ENCODE measurements around the gene BRCA1. TPM values are rescaled to one million over a fixed set of nuclear protein-coding genes. Genes with fewer than 3 reads are reported as not detected.
A peak's percentile ranks its signal among the peaks of the same experiment; 100 is the strongest.
"Not testable (repeated sequence)": the region's sequence is repeated elsewhere in the genome, so short reads cannot be mapped to it uniquely, and the experiment has no call there.

Gene BRCA1
- total RNA-seq, 1 experiment from 2014 or later = 50.8 TPM

DNA sequence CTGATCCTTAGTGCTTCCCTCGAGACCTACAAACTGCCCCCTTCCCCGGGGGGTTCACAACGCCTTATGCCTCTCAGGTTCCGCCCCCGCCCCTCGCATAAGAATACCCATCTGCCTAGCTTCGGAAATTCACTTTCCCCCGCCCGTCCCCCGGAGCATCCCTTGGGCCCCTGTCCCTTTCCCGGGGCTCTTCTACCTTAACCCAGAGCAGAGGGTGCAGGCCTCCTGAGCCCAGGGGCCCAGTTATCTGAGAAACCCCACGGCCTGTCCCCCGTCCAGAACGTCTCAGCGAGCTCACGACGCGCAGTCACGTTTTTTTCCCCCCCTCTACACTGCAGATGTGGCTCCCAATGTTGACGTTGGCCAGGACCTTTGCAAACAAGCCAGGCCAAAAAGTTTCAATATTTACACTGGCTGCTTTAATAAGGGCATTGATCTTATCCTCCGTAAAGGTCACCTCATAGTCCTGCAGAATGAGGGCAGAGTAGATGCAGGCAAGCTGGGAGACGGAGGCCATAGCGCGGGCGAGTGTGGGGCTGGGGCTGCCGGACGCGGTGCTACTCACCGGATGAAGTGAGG lies 44.5 kb upstream of the BRCA1 start:
- Mint-ChIP-seq H3K4me3 (ENCODE audit: unreplicated experiment) (no peak overlapping the region), H3K27me3 (ENCODE audit: insufficient read depth, unreplicated experiment) (no peaks in the 10 kb centered on the region), H3K9me3 (ENCODE audit: unreplicated experiment) (no peaks in the 10 kb centered on the region), H3K4me1 (ENCODE audit: low read depth, unreplicated experiment) (peaks cover 22% of the 10 kb centered on the region), H3K27ac (ENCODE audit: unreplicated experiment) (no peak overlapping the region), H3K36me3 (ENCODE audit: insufficient read depth, unreplicated experiment) (peaks cover 11% of the 10 kb centered on the region)
- TSS peak; percentile 27 for BruUV-seq (replicated peaks)
- H3K27me3 ChIP-seq (replicated peaks; ENCODE audit: control insufficient read depth, insufficient read depth, low read length) = no peaks in the 10 kb centered on the region
- peak overlapping the region; percentile 59 for H3K4me3 ChIP-seq (ENCODE audit: low read depth, low read length)
- H3K36me3 ChIP-seq (ENCODE audit: control insufficient read depth, insufficient read depth, low read length) = no peaks in the 10 kb centered on the region
- TF ChIP-seq, protein P1, sequence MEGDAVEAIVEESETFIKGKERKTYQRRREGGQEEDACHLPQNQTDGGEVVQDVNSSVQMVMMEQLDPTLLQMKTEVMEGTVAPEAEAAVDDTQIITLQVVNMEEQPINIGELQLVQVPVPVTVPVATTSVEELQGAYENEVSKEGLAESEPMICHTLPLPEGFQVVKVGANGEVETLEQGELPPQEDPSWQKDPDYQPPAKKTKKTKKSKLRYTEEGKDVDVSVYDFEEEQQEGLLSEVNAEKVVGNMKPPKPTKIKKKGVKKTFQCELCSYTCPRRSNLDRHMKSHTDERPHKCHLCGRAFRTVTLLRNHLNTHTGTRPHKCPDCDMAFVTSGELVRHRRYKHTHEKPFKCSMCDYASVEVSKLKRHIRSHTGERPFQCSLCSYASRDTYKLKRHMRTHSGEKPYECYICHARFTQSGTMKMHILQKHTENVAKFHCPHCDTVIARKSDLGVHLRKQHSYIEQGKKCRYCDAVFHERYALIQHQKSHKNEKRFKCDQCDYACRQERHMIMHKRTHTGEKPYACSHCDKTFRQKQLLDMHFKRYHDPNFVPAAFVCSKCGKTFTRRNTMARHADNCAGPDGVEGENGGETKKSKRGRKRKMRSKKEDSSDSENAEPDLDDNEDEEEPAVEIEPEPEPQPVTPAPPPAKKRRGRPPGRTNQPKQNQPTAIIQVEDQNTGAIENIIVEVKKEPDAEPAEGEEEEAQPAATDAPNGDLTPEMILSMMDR (IDR thresholded peaks at IDR 0.05; ENCODE audit: insufficient read depth in 1 of 2, low read depth in 1 of 2, low read length in 1 of 2, severe bottlenecking in 1 of 2, unreplicated experiment in 1 of 2) = no peak
- peaks cover 28% of the 10 kb centered on the region for H3K4me1 ChIP-seq
- ChIA-PET CTCF (interaction anchor here (0.6 to 1.2 kb wide), 7 partner anchors 15 to 315 kb away, joined by 3 to 9 read pairs (median 3); partner anchors contain the start of gene RPL27), POLR2A (interaction anchor here (0.5 to 1.5 kb wide), 6 partner anchors 42 to 171 kb away, joined by 3 to 7 read pairs (median 6); partner anchors contain the start of genes BRCA1, RPL27 and TMEM106A)
- H3K9me3 ChIP-seq = no peaks in the 10 kb centered on the region
- DNase-seq = peak; percentile 38 to 42
- intact Hi-C loops (cut with micrococcal nuclease; ENCODE audit: unreplicated experiment) = loop anchor here (1.0 to 5.0 kb wide), 5 partner anchors 14 to 193 kb away; partner anchors contain the start of genes BRCA1 and VAT1

DNA sequence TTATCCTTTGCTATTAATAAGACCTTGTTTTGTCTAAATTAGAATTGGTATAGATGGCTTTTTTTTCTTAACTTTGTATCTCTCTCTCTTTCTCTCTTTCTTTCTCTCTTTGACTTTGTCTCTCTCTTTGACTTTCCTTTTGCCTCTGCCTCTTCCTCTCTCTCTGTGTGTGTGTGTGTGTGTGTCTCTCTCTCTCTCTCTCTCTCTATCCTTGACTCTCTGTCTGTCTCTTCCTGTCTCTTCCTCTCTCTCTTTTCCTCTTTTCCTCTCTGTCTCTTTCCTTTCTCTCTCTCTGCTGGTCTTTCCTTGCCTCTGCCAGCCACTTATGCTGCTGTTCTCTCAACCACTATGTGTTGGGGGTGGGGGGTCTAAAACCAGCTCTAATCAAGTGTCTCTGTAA lies 40.8 kb upstream of the BRCA1 start:
- H3K9me3 ChIP-seq; H3K27ac Mint-ChIP-seq (ENCODE audit: unreplicated experiment); BruUV-seq (replicated peaks); H3K27me3 ChIP-seq (replicated peaks; ENCODE audit: control insufficient read depth, insufficient read depth, low read length); CTCF ChIA-PET; intact Hi-C loops (cut with micrococcal nuclease; ENCODE audit: unreplicated experiment); H3K27me3 Mint-ChIP-seq (ENCODE audit: insufficient read depth, unreplicated experiment); POLR2A ChIA-PET; DNase-seq; H3K9me3 Mint-ChIP-seq (ENCODE audit: unreplicated experiment); H3K4me3 Mint-ChIP-seq (ENCODE audit: unreplicated experiment); H3K4me3 ChIP-seq (ENCODE audit: low read depth, low read length); H3K36me3 ChIP-seq (ENCODE audit: control insufficient read depth, insufficient read depth, low read length): not testable (repeated sequence)
- peaks cover 18% of the 10 kb centered on the region for H3K4me1 ChIP-seq
- Mint-ChIP-seq H3K4me1 (ENCODE audit: low read depth, unreplicated experiment) (peaks cover 13% of the 10 kb centered on the region), H3K36me3 (ENCODE audit: insufficient read depth, unreplicated experiment) (peaks cover 14% of the 10 kb centered on the region)

DNA sequence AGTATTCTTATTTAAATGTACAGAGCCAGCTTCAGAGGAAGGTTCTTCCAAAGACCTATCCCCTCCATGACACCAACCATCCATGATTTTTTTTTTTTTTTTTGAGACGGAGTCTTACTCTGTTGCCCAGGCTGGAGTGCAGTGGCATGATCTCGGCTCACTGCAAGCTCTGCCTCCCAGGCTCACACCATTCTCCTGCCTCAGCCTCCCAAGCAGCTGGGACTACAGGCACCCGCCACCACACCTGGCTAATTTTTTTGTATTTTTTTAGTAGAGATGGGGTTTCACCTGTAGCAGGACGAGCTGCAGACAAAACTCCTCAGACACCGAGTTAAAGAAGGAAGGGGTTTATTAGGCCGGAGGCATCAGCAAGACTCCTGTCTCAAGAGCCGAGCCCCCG lies 34.8 kb upstream of the BRCA1 start:
- H3K4me1 ChIP-seq = peaks cover 17% of the 10 kb centered on the region
- H3K4me3 ChIP-seq (ENCODE audit: low read depth, low read length); DNase-seq; intact Hi-C loops (cut with micrococcal nuclease; ENCODE audit: unreplicated experiment); CTCF ChIA-PET; H3K9me3 Mint-ChIP-seq (ENCODE audit: unreplicated experiment); H3K36me3 ChIP-seq (ENCODE audit: control insufficient read depth, insufficient read depth, low read length); H3K27me3 ChIP-seq (replicated peaks; ENCODE audit: control insufficient read depth, insufficient read depth, low read length); H3K4me1 Mint-ChIP-seq (ENCODE audit: low read depth, unreplicated experiment); POLR2A ChIA-PET; H3K9me3 ChIP-seq; BruUV-seq (replicated peaks); H3K27ac Mint-ChIP-seq (ENCODE audit: unreplicated experiment); H3K4me3 Mint-ChIP-seq (ENCODE audit: unreplicated experiment); H3K27me3 Mint-ChIP-seq (ENCODE audit: insufficient read depth, unreplicated experiment): not testable (repeated sequence)
- H3K36me3 Mint-ChIP-seq (ENCODE audit: insufficient read depth, unreplicated experiment) = peaks cover 25% of the 10 kb centered on the region

DNA sequence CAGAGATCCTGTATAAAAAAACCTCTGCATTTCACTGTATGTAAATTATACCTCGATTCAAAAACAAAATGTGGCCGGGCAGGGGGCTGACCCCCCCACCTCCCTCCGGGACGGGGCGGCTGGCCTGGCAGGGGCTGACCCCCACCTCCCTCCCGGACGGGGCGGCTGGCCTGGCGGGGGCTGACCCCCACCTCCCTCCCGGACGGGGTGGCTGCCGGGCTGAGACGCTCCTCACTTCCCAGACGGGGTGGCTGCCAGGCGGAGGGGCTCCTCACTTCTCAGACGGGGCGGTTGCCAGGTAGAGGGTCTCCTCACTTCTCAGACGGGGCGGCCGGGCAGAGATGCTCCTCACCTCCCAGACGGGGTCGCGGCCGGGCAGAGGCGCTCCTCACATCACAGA lies 34.1 kb upstream of the BRCA1 start:
- H3K36me3 ChIP-seq (ENCODE audit: control insufficient read depth, insufficient read depth, low read length); H3K27ac Mint-ChIP-seq (ENCODE audit: unreplicated experiment); H3K27me3 ChIP-seq (replicated peaks; ENCODE audit: control insufficient read depth, insufficient read depth, low read length); DNase-seq; H3K4me1 Mint-ChIP-seq (ENCODE audit: low read depth, unreplicated experiment); intact Hi-C loops (cut with micrococcal nuclease; ENCODE audit: unreplicated experiment); H3K9me3 Mint-ChIP-seq (ENCODE audit: unreplicated experiment); CTCF ChIA-PET; H3K9me3 ChIP-seq; H3K27me3 Mint-ChIP-seq (ENCODE audit: insufficient read depth, unreplicated experiment); H3K4me3 ChIP-seq (ENCODE audit: low read depth, low read length); H3K4me3 Mint-ChIP-seq (ENCODE audit: unreplicated experiment); POLR2A ChIA-PET; BruUV-seq (replicated peaks): not testable (repeated sequence)
- peaks cover 18% of the 10 kb centered on the region for H3K4me1 ChIP-seq
- peaks cover 25% of the 10 kb centered on the region for H3K36me3 Mint-ChIP-seq (ENCODE audit: insufficient read depth, unreplicated experiment)

Data from Caco-2 (cell line).